ENCODE data around the gene PCLO. TPM values are rescaled to one million over a fixed set of nuclear protein-coding genes. Genes with fewer than 3 reads are reported as not detected.

The PCLO gene
- total RNA-seq, 4 donors from 2014 or later = 11.8 to 40.4 (median 26.1) TPM

DNA sequence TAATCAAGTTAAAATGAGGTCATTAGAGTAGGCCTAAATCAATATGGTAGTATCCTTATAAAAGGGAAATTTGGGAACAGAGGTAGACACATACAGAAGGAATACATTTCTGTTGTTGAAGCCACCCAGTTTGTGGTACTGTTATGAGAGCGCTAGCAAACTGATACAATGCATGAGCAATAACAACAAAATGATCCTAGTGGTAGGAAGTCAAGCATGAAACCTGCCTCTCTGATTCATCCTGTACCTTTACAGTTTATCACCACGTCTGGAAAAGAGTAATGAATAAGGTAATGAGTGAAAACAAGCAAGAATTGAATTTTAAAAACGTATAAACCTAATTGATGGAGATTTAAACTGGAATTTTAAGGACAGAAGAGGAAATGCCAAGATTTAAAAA lies 217.2 kb downstream of the PCLO start:
- intact Hi-C loops (cut with DNase I) = no loop called here
- TF ChIP-seq CTCF (IDR thresholded peaks at IDR 0.05) = no peak
- no peak for TF ChIP-seq POLR2A (IDR thresholded peaks at IDR 0.05)
- H3K9me3 ChIP-seq = no peaks in the 10 kb centered on the region
- no peaks in the 10 kb centered on the region for H3K4me1 ChIP-seq
- H3K27me3 ChIP-seq = no peaks in the 10 kb centered on the region
- no peak for DNase-seq
- no peak overlapping the region for H3K27ac ChIP-seq
- no peaks in the 10 kb centered on the region for H3K36me3 ChIP-seq
- no peak overlapping the region for H3K4me3 ChIP-seq (replicated peaks in 1 of 3)
- WGBS, 2 donors = 70 to 81% methylated on average over 3 of the region's 3 CpGs

- Histone ChIP-seq H3K4me3 (replicated peaks in 1 of 3) (no peak overlapping the region), H3K27ac (no peak overlapping the region), H3K9me3 (no peaks in the 10 kb centered on the region), H3K4me1 (no peaks in the 10 kb centered on the region), H3K36me3 (no peaks in the 10 kb centered on the region), H3K27me3 (no peaks in the 10 kb centered on the region)
- no peak for DNase-seq
- no peak for TF ChIP-seq POLR2A (IDR thresholded peaks at IDR 0.05)
- no peak for TF ChIP-seq CTCF (IDR thresholded peaks at IDR 0.05)
- intact Hi-C loops (cut with DNase I) = no loop called here
- WGBS, 2 donors = 76 to 80% methylated on average over 4 of the region's 4 CpGs
Observed at GRCh38 chr7:82945056-82945455, 217.6 kb downstream of the PCLO start.

GRCh38 chr7:82932516-82932915 lies 230.2 kb downstream of the PCLO start:
- WGBS, 2 donors = 87 to 91% methylated on average over 1 of the region's 1 CpG
- H3K27me3 ChIP-seq = no peaks in the 10 kb centered on the region
- no peak overlapping the region for H3K4me3 ChIP-seq (replicated peaks in 1 of 3)
- TF ChIP-seq POLR2A (IDR thresholded peaks at IDR 0.05) (no peak), CTCF (IDR thresholded peaks at IDR 0.05) (no peak)
- intact Hi-C loops (cut with DNase I) = no loop called here
- no peaks in the 10 kb centered on the region for H3K36me3 ChIP-seq
- H3K4me1 ChIP-seq = no peaks in the 10 kb centered on the region
- no peak for DNase-seq
- H3K9me3 ChIP-seq = no peaks in the 10 kb centered on the region
- H3K27ac ChIP-seq = no peak overlapping the region

- 28 to 29% methylated on average over 2 of the region's 2 CpGs for WGBS, 2 donors
- Histone ChIP-seq H3K4me1 (peaks cover 0 to 11% of the 10 kb centered on the region in 2 donors), H3K27me3 (no peaks in the 10 kb centered on the region), H3K36me3 (no peaks in the 10 kb centered on the region), H3K4me3 (replicated peaks in 1 of 3) (no peak overlapping the region), H3K27ac (no peak overlapping the region), H3K9me3 (no peaks in the 10 kb centered on the region)
- TF ChIP-seq CTCF (IDR thresholded peaks at IDR 0.05) (no peak), POLR2A (IDR thresholded peaks at IDR 0.05) (no peak)
- intact Hi-C loops (cut with DNase I) = no loop called here
- DNase-seq = peak; percentile 18 to 23
Observed at GRCh38 chr7:82926477-82926876, 236.2 kb downstream of the PCLO start.

- no peak for DNase-seq
- TF ChIP-seq CTCF (IDR thresholded peaks at IDR 0.05) = no peak
- no peak for TF ChIP-seq POLR2A (IDR thresholded peaks at IDR 0.05)
- intact Hi-C loops (cut with DNase I) = no loop called here
- Histone ChIP-seq H3K4me3 (replicated peaks in 1 of 3) (no peak overlapping the region), H3K27ac (no peak overlapping the region), H3K27me3 (no peaks in the 10 kb centered on the region), H3K9me3 (no peaks in the 10 kb centered on the region), H3K4me1 (peaks cover 0 to 11% of the 10 kb centered on the region in 2 donors), H3K36me3 (no peaks in the 10 kb centered on the region)
Observed at GRCh38 chr7:82925331-82925730, 237.4 kb downstream of the PCLO start.
